Parathyroid adenoma (tissue), 2 donors: ENCODE measurements around the gene CTNND1.

Source experiments
- H2AFZ ChIP-seq: fragments of 300-600 bp; sonication (generic); one replicate; pipeline ENCODE4 v1.7.0; 2017; ENCODE audit warnings: antibody characterized with exemption, mild to moderate bottlenecking
- H3K27ac ChIP-seq: fragments of 300-600 bp; sonication (generic); one replicate; pipeline ENCODE4 v1.7.0; 2017
- H3K27me3 ChIP-seq: fragments of 300-600 bp; sonication (generic); one replicate; pipeline ENCODE4 v1.7.0; 2017; ENCODE audit warnings: low read length; ENCODE audit not compliant: control insufficient read depth, insufficient read depth
- H3K36me3 ChIP-seq: fragments of 300-600 bp; sonication (generic); one replicate; pipeline ENCODE4 v1.7.0; 2017; ENCODE audit warnings: low read length; ENCODE audit not compliant: control insufficient read depth, insufficient read depth
- H3K4me1 ChIP-seq: fragments of 300-600 bp; sonication (generic); one replicate; pipeline ENCODE4 v1.7.0; 2017; ENCODE audit warnings: control low read depth
- H3K4me2 ChIP-seq: fragments of 300-600 bp; sonication (generic); one replicate; pipeline ENCODE4 v1.7.0; 2017; ENCODE audit warnings: low read length
- H3K4me3 ChIP-seq: fragments of 300-600 bp; sonication (generic); one replicate; pipeline ENCODE4 v1.7.0; 2017; ENCODE audit warnings: low read depth, low read length
- H3K79me2 ChIP-seq: fragments of 300-600 bp; sonication (generic); one replicate; pipeline ENCODE4 v1.7.0; 2017; ENCODE audit warnings: control low read depth
- H3K9ac ChIP-seq: fragments of 300-600 bp; sonication (generic); one replicate; pipeline ENCODE4 v1.7.0; 2017; ENCODE audit warnings: mild to moderate bottlenecking
- H3K9me3 ChIP-seq: fragments of 300-600 bp; sonication (generic); one replicate; pipeline ENCODE4 v1.7.0; 2017; ENCODE audit warnings: low read length; ENCODE audit not compliant: control insufficient read depth
- TF ChIP-seq, protein P1 (sequence below): fragments of 300-600 bp; sonication (generic); IDR thresholded peaks from one replicate; pipeline ENCODE4 v1.7.0; 2017; ENCODE audit warnings: antibody characterized with exemption, mild to moderate bottlenecking
- donor health status: primary hyperparathyroidism.

Gene CTNND1

DNA sequence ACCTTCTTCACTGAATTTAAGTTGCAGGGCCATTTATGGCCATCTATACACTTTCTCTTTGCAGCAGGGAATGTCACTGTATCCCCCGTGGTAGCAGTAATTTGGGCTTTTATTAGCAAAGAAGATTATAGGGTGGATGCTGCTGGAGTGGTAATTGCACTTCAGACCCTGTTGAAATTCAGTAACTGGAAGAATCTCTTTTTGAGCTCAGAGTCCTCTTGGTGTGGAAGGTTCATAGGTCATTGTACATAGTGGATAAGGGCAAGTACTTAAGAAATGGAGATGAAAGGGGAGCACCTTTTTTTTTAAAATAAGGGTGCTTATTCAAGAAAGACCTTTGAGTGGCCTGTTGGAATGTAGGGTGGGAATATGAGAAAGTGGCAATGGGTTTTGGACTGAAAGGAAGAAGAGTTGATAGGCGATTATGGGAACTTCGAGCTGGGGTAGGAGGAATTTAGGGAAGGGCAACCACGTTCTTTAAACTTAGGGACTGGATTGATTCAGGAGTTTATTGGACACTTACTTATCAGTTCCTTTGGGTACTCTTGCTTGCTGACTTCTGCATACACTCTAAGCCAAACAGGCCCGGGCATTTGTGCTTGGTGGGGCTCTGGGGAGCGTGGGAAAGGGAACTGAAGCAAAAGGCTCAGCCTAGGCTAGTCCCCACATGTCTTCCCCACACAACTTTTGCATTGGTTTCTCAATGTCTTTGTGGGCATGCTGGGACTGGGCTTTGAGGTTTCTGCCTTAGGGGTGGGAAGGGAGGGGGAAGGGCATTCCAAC is 26.5 kb downstream of the CTNND1 start:
- Histone ChIP-seq H3K27ac (no peak overlapping the region), H3K4me2 (no peak overlapping the region), H3K9ac (no peak overlapping the region), H3K9me3 (no peaks in the 10 kb centered on the region), H3K36me3 (no peaks in the 10 kb centered on the region), H2AFZ (no peak overlapping the region), H3K4me1 (peaks cover 6% of the 10 kb centered on the region), H3K79me2 (peaks cover 44% of the 10 kb centered on the region), H3K4me3 (no peak overlapping the region), H3K27me3 (no peaks in the 10 kb centered on the region)
- TF ChIP-seq, protein P1, sequence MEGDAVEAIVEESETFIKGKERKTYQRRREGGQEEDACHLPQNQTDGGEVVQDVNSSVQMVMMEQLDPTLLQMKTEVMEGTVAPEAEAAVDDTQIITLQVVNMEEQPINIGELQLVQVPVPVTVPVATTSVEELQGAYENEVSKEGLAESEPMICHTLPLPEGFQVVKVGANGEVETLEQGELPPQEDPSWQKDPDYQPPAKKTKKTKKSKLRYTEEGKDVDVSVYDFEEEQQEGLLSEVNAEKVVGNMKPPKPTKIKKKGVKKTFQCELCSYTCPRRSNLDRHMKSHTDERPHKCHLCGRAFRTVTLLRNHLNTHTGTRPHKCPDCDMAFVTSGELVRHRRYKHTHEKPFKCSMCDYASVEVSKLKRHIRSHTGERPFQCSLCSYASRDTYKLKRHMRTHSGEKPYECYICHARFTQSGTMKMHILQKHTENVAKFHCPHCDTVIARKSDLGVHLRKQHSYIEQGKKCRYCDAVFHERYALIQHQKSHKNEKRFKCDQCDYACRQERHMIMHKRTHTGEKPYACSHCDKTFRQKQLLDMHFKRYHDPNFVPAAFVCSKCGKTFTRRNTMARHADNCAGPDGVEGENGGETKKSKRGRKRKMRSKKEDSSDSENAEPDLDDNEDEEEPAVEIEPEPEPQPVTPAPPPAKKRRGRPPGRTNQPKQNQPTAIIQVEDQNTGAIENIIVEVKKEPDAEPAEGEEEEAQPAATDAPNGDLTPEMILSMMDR, result no peak

DNA sequence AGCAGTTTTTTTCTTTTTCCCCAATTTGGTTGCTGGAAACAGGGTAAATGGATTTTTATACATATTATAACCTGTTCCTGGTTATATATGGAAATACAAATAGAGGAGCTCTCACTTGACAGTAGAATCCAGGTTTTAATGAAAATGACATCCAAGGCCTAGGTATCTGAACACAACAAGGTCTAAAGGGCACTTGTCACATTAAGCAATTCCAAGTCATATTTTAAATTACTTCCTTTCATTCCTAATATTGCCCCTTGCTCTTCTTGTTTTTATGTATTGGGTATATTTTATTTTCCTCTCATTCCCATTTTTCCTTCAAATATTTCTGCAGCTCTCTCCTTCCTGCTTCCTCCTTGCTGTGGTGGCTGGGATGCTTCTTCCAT is 27.1 kb downstream of the CTNND1 start:
- Histone ChIP-seq H3K4me3 (no peak overlapping the region), H2AFZ (no peak overlapping the region), H3K9ac (no peak overlapping the region), H3K27me3 (no peaks in the 10 kb centered on the region), H3K4me1 (peaks cover 6% of the 10 kb centered on the region), H3K4me2 (no peak overlapping the region), H3K27ac (no peak overlapping the region), H3K9me3 (no peaks in the 10 kb centered on the region), H3K36me3 (no peaks in the 10 kb centered on the region), H3K79me2 (peaks cover 41% of the 10 kb centered on the region)
- TF ChIP-seq, protein P1, result no peak

DNA sequence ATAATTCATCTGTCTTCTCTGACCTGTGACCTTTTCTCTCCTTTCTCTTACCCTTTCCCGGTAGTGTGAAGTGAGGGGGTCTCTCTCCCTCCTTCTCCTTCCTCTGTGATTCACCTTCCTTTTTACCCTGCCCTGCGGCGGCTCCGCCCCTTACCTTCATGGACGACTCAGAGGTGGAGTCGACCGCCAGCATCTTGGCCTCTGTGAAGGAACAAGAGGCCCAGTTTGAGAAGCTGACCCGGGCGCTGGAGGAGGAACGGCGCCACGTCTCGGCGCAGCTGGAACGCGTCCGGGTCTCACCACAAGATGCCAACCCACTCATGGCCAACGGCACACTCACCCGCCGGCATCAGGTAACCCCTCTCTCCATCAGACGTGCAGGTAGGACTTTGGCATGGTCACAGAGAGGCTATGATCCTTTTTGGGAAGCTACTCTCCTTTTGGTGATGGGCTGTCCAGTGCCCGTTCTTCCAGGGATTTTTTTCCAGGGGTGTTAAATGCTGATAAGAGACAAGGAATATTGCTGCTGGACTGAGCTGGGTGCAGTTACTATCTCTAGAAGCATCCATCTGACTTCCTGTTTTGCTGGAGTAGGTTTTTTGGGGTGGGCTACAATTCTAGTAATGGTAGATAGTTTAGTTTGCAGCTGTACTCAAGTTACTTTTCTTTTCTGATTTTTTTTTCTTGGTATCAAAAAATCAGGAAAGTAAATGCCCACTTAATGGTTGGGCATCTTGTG is 29.9 kb downstream of the CTNND1 start:
- Histone ChIP-seq H3K9ac (no peak overlapping the region), H3K4me2 (no peak overlapping the region), H3K36me3 (no peaks in the 10 kb centered on the region), H2AFZ (no peak overlapping the region), H3K9me3 (no peaks in the 10 kb centered on the region), H3K4me3 (no peak overlapping the region), H3K27me3 (no peaks in the 10 kb centered on the region), H3K79me2 (peaks cover 37% of the 10 kb centered on the region), H3K27ac (peak overlapping the region; percentile 51), H3K4me1 (peaks cover 6% of the 10 kb centered on the region)
- TF ChIP-seq, protein P1, result no peak

DNA sequence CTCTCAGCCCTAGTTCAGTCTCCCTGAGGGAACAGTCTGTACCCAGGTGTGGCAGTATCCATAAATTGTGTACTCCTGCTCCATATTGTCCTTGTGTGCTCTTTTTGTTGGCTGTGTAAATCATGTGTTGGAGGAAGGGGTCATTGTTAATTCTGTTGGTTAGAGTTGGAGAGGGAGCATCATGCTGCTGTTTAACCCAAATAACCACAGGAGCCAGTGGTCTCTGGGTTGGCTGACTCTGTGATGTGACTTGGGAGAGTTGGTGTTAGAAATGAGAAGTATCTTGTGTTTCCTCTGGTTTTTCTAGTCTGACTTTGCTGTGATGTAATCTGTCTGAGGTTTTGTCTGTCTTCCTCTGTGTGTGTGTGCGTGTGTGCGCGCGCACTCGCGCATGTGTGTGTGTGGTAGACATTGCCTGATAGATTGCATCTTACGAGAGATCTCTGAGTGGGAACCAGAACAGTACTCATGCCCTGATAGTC is 30.5 kb downstream of the CTNND1 start:
- H2AFZ ChIP-seq, result no peak overlapping the region

More for the DNA sequence above, 30.5 kb downstream of the CTNND1 start:
- no peak overlapping the region for H3K9ac ChIP-seq
- H3K27me3 ChIP-seq, result no peaks in the 10 kb centered on the region
- H3K9me3 ChIP-seq, result no peaks in the 10 kb centered on the region
- H3K79me2 ChIP-seq, result peaks cover 40% of the 10 kb centered on the region
- H3K4me3 ChIP-seq, result no peak overlapping the region
- TF ChIP-seq, protein P1, result no peak
- H3K4me1 ChIP-seq, result peaks cover 6% of the 10 kb centered on the region
- peak overlapping the region; percentile 51 for H3K27ac ChIP-seq
- no peak overlapping the region for H3K4me2 ChIP-seq
- no peaks in the 10 kb centered on the region for H3K36me3 ChIP-seq
